ENCODE data around the gene POU6F2. TPM values are rescaled to one million over a fixed set of nuclear protein-coding genes. Genes with fewer than 3 reads are reported as not detected.

POU6F2 gene
- total and polyA plus RNA-seq, 8 donors, result 0.37 TPM; not detected in 7

GRCh38 chr7:39356172-39356925, 378.6 kb downstream of the POU6F2 start:
- WGBS, 5 donors, result 82 to 93% (median 92%) methylated on average over 7 of the region's 7 CpGs

GRCh38 chr7:39357648-39358047, 379.9 kb downstream of the POU6F2 start:
- no peak for DNase-seq
- 26 to 37% (median 34%) methylated on average over 3 of the region's 3 CpGs for WGBS, 5 donors

More at GRCh38 chr7:39356172-39356925, 378.6 kb downstream of the POU6F2 start:
- Histone ChIP-seq H3K4me3 (no peak overlapping the region), H3K9me3 (no peaks in the 10 kb centered on the region), H3K4me1 (peaks cover 0 to 31% (median 19%) of the 10 kb centered on the region in 4 donors), H3K27ac (no peak overlapping the region), H3K36me3 (no peaks in the 10 kb centered on the region), H3K27me3 (no peaks in the 10 kb centered on the region)
- DNase-seq, result no peak
- TF ChIP-seq EP300 (IDR thresholded peaks at IDR 0.05), result no peak
- TF ChIP-seq POLR2A (IDR thresholded peaks at IDR 0.05), result no peak
- intact Hi-C loops (cut with DNase I; ENCODE audit: low total_unique reads), result no loop called here

DNA sequence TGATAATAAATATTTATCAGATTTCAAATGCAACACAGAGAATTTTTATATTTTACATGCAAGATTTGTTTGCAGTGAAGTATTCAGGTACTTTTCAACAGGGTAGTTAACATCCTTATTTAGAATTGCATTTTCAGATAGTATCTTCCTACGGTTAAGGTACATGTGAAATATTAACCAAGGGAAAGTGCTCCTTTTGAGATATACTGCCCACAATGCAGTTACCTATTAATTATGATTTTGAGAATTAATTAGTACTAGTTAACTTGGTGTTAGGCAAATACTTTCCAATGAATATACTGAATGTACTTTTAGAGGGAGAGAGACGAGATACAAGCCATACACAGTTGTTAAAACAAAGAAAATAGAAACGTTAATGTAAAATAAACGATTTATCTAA, 382.3 kb downstream of the POU6F2 start:
- no peaks in the 10 kb centered on the region for H3K9me3 ChIP-seq
- peaks cover 0 to 14% (median 6%) of the 10 kb centered on the region in 4 donors for H3K4me1 ChIP-seq
- H3K4me3 ChIP-seq, result no peak overlapping the region
- no peak overlapping the region for H3K27ac ChIP-seq
- no peaks in the 10 kb centered on the region for H3K36me3 ChIP-seq
- no peak for DNase-seq
- H3K27me3 ChIP-seq, result no peaks in the 10 kb centered on the region
- intact Hi-C loops (cut with DNase I; ENCODE audit: low total_unique reads), result no loop called here
- no peak for TF ChIP-seq POLR2A (IDR thresholded peaks at IDR 0.05)
- 21 to 35% (median 25%) methylated on average over 4 of the region's 4 CpGs for WGBS, 5 donors

More at GRCh38 chr7:39357648-39358047, 379.9 kb downstream of the POU6F2 start:
- Histone ChIP-seq H3K27ac (no peak overlapping the region), H3K36me3 (no peaks in the 10 kb centered on the region), H3K27me3 (no peaks in the 10 kb centered on the region), H3K4me3 (no peak overlapping the region), H3K4me1 (peaks cover 0 to 31% (median 19%) of the 10 kb centered on the region in 4 donors), H3K9me3 (no peaks in the 10 kb centered on the region)
- intact Hi-C loops (cut with DNase I; ENCODE audit: low total_unique reads), result no loop called here
- no peak for TF ChIP-seq POLR2A (IDR thresholded peaks at IDR 0.05)

- H3K36me3 ChIP-seq, result no peaks in the 10 kb centered on the region
- WGBS, 5 donors, result 21 to 55% (median 42%) methylated on average over 1 of the region's 1 CpG
- TF ChIP-seq, protein P1, sequence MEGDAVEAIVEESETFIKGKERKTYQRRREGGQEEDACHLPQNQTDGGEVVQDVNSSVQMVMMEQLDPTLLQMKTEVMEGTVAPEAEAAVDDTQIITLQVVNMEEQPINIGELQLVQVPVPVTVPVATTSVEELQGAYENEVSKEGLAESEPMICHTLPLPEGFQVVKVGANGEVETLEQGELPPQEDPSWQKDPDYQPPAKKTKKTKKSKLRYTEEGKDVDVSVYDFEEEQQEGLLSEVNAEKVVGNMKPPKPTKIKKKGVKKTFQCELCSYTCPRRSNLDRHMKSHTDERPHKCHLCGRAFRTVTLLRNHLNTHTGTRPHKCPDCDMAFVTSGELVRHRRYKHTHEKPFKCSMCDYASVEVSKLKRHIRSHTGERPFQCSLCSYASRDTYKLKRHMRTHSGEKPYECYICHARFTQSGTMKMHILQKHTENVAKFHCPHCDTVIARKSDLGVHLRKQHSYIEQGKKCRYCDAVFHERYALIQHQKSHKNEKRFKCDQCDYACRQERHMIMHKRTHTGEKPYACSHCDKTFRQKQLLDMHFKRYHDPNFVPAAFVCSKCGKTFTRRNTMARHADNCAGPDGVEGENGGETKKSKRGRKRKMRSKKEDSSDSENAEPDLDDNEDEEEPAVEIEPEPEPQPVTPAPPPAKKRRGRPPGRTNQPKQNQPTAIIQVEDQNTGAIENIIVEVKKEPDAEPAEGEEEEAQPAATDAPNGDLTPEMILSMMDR (IDR thresholded peaks at IDR 0.05), result no peak
- no peak for TF ChIP-seq POLR2AphosphoS5 (IDR thresholded peaks at IDR 0.05)
- TF ChIP-seq POLR2A (IDR thresholded peaks at IDR 0.05), result no peak
- no peak for TF ChIP-seq EP300 (IDR thresholded peaks at IDR 0.05)
- H3K27ac ChIP-seq, result no peak overlapping the region
- no peak for DNase-seq
- intact Hi-C loops (cut with DNase I; ENCODE audit: low total_unique reads), result no loop called here
- H3K27me3 ChIP-seq, result no peaks in the 10 kb centered on the region
- no peak overlapping the region for H3K4me3 ChIP-seq
- H3K4me1 ChIP-seq, result peaks cover 0 to 14% (median 6%) of the 10 kb centered on the region in 4 donors
- H3K9me3 ChIP-seq, result no peaks in the 10 kb centered on the region
Measured at GRCh38 chr7:39360766-39361165, 383.1 kb downstream of the POU6F2 start.

GRCh38 chr7:39365751-39366295, 388.1 kb downstream of the POU6F2 start:
- Histone ChIP-seq H3K4me3 (no peak overlapping the region), H3K36me3 (no peaks in the 10 kb centered on the region), H3K4me1 (peaks cover 0 to 2% (median under 1%) of the 10 kb centered on the region in 4 donors), H3K27ac (no peak overlapping the region), H3K9me3 (no peaks in the 10 kb centered on the region), H3K27me3 (no peaks in the 10 kb centered on the region)
- intact Hi-C loops (cut with DNase I; ENCODE audit: low total_unique reads), result no loop called here
- WGBS, 5 donors, result 39 to 63% (median 50%) methylated on average over 1 of the region's 1 CpG
- TF ChIP-seq, protein P1 (IDR thresholded peaks at IDR 0.05), result no peak
- TF ChIP-seq POLR2A (IDR thresholded peaks at IDR 0.05) (no peak), POLR2AphosphoS5 (IDR thresholded peaks at IDR 0.05) (no peak), EP300 (IDR thresholded peaks at IDR 0.05) (no peak)
- DNase-seq, result no peak

DNA sequence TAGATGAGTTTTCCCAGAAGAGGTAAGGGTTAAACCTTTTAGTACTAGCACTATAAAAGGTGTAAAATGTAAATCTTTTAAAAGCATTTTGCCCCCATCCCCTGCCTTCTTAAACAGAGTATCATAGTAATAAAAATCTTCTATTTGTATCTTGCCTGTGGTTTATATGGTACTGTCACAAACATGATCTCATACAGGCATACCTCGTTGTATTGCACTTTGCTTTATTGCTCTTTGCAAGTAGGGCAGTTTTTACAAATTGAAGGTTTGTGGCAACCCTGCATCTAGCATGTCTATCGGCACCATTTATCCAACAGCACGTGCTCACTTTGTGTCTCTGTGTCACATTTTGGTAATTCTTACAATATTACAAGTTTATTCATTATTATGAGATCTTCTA, 389.7 kb downstream of the POU6F2 start:
- intact Hi-C loops (cut with DNase I; ENCODE audit: low total_unique reads), result no loop called here
- Histone ChIP-seq H3K4me3 (no peak overlapping the region), H3K4me1 (no peaks in the 10 kb centered on the region), H3K36me3 (no peaks in the 10 kb centered on the region), H3K27ac (no peak overlapping the region), H3K9me3 (no peaks in the 10 kb centered on the region), H3K27me3 (no peaks in the 10 kb centered on the region)
- TF ChIP-seq, protein P1 (IDR thresholded peaks at IDR 0.05), result no peak
- TF ChIP-seq POLR2AphosphoS5 (IDR thresholded peaks at IDR 0.05) (no peak), EP300 (IDR thresholded peaks at IDR 0.05) (no peak), POLR2A (IDR thresholded peaks at IDR 0.05) (no peak)
- WGBS, 5 donors, result 67 to 87% (median 85%) methylated on average over 3 of the region's 3 CpGs
- no peak for DNase-seq
